GM21717 (cell line): ENCODE measurements around the gene HSD11B2.

ENCODE experiments used
- ATAC-seq: cut with Tn5 transposase; IDR thresholded peaks from one replicate; pipeline ENCODE4 v1.9.1; 2021; ENCODE audit warnings: mild to moderate bottlenecking, moderate library complexity; ENCODE audit not compliant: unreplicated experiment

Gene HSD11B2

DNA sequence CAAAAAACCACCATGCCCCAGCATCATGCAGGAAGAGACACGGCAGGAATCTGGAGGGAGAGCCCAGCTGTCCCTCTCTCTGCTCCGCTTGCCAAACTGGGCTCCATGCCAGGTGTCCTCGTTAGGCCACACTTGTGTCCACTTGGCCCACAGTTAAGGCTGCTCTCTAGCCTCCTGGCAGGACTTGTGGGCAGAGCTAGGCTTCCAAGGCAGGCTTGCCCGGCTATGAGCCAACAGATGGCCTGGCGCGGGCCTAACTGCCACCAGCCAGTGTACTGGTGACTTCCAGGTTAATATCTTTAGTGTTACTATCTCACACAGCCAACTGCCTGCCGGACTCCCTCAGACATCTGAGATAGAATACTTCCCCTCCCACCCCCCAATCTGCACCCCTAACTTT, 39.4 kb downstream of the HSD11B2 start:
- ATAC-seq, result no peak

DNA sequence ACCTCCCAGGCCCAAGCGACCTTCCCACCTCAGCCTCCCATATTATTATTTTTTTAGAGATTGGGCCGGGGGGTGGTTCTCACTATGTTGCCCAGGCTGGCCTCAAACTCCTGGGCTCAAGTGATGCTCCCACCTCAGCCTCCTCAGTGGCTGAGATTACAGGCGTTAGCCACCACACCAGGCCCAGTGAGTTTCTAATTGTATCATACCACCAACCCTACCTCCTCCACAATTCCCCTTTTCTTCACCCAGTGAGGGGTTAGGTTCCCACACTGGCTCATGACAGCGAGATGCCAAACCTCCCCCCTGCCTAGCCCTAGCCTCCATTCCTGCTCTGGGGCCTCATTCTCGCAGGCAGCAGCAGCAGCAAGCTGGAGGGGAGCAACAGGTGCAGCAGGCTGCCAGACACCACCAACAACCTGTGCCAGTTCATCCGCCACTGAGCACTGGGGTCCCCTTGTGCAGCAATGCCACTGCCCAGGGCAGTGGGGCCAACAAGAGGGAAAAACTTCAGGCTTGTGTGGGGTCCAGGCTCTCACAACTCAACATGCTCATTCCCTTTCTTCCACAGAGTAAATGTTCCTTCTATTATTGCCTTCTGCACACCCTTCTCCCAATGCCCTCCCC, 41.0 kb downstream of the HSD11B2 start:
- no peak for ATAC-seq

DNA sequence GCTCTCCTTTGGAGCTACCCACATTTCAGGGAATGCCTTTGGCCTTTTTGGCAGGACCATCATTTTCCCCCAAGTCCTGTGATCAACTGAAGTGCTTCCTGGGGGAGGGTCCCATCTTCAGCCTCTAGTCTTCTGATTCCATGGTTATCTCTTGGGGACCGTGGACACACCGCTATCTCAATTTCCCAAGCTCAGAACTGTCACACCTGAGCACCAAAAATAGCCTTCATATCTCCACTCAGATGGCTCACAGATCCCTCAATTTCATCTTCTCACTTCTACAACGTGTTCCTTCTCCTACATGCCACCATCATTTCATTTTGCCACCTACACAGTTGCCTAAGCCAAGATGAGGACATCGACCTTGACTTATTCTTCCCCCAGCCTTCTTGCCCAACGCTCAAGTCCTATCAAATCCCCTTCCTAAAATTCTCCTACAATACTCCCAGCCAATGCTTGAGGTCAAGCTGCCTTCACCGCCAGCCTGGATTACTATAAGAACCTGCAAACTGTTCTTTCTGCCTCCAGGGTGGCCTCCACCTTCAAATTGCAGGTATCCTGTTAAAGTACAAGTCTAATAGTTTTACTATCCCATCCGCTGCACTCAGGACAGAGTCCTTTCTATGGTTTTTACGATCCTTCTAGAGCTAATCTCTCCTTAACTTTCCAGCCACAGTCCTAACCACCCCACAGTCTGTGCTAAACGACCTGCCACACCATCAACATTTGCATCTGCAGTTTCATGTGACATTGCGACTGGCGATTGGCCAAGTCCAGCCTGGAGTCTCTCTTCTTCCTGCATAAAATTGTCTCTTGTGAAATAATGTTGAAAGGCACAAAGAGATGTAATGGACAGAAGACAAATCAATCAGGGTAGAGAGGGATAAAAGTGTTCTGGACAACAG, 43.9 kb downstream of the HSD11B2 start:
- no peak for ATAC-seq

DNA sequence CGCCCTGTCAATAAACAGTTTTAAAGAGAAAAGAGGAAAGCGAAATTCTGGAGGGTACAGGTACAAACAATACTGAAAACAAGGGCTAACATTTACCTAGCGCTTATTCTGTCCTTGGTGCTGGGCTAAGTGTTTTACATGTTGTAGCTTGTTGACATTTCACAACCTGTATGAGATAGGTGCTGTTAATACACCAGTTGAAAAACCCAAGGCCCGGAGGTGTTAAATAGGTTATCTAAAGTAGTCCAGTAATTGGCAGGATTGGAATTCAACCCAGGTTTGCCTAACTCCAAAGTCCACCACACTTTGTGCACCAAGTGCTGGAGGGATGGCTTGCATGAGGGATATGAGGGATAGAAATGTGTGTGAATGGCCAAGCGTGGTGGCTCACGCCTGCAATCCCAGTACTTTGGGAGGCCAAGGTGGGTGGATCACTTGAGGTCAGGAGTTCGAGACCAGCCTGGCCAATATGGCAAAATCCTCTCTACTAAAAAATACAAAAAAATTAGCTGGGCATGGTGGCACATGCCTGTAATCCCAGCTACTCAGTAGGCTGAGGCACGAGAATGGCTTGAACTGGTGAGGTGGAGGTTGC, 47.1 kb downstream of the HSD11B2 start:
- ATAC-seq, result no peak

DNA sequence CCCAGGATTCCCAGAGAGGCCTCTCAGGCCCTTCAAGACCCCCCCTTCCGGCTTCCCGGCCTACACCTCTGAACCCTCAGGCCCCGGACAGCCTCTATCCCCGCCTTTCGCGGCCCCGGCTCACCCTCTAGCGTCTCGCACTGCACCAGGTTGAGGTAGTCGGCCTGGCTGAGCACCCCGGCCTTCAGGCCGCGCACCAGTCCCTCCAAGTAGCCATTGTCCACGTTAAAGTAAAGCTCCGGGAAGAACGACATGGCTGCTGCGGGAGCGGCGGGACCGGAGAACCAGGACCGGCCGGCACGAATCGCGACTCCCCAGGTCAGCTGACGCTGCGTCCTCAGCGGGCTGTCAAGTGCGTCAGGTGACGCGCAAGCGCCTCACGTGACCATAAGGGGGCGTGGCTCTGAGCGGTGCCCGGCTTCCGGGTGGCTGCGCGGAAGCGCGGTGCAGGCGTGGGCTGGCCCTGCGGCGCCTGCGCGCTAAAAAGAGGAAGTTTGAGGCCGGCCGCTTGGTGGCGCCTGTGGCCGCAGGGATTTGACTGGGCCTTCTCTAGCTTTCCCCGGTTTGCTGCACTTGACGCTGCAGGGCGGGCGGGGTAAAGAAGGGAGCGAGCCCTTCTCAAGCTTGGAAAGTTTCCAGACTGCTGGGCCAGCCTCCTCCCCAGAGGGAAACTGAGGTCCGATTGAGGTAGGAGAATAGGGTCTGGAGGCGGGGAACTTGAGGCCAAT, 50.1 kb downstream of the HSD11B2 start, which contains the start of gene ATP6V0D1:
Gene ATP6V0D1 (minus strand): TSS at position 325 of the 728 bp plus-strand sequence. CDS start 71 bp downstream, at position 254.
- peak; percentile 82 for ATAC-seq

DNA sequence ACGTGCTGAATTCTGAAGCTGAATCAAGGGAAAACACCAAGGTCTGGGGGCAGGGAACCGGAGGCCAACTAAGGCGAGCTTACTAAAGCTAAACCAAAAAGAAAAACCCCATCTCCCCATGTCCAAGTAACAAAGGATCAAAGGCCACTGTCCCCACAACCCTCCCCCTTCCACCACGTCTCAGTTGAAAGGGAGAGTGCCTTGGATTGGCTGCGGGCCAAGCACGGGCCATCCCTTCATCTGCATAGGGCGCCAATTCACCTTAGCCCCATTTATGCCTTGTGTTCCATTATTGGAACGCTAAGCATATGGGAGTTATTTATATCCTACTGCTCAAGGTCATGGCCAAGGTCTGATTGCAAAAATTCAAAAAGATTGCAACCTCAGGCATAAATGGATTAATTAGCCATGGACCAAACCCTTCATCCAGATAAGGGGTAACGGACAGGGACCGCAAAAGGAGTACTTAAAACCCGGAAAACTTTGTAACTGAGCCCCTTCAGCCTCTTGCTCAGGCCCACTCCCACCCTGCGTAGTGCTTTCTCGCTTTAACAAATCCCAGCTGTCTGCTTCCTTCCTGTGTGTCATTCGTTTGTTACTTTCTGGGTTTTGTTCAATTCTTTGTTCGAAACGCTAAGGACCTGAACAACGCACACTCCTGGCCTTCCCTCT, 50.8 kb downstream of the HSD11B2 start:
- no peak for ATAC-seq

DNA sequence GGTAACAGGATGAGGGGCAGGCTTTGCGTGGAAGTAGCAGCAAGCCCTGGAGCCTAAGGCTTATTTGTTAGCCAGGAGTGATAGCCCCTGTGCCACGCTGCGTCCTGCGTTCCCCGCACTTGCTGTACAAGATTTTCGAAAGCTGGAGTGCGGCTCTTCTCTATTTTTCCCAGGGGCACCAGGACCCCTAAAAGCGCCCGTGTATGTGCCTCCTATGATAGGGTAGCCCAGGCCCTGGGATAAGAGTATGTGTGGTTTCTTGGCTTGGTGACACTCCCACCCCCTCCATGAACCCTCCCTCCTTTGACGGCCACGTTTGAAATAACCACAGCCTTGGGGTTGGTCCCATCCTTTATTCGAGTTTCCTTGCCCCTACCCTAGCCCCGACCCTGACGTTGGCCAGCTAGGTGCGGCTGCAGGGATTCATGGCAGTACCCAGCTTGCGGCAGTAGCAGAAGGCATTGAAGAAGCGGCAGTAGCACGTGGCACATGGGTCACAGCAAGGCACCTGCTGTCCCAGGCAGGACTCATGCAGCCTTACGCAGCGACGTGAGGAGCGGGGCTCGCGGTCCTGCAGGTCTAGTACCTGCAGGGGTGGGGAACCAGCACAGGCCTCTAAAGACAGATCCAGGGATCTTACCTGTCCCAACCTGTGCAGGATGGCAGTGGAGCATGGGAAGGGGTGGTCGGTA, 51.5 kb downstream of the HSD11B2 start:
- no peak for ATAC-seq

DNA sequence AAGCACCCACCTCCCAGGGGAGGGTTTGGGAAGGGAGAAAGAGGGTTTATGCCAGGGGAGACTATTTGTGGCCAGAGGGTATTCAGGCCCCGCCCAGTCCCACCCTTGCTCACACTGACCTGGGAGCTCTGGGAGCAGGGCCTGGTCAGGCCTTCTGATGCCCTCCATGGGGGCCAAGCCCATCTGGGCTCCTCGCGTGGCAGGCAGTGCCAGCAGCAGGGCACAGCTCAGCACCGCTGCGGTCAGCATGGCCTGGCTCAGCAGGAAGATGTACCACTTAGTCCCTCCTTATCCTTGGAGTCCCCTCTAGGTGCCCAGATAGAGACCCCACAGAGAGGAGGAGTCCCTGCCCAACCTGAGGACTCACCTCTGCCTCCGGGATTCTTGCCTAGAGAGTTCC, 52.2 kb downstream of the HSD11B2 start, which contains the start of gene AGRP:
Gene AGRP (minus strand): TSS at position 398 of the 400 bp plus-strand sequence. CDS start 149 bp downstream, at position 249.
- no peak for ATAC-seq

DNA sequence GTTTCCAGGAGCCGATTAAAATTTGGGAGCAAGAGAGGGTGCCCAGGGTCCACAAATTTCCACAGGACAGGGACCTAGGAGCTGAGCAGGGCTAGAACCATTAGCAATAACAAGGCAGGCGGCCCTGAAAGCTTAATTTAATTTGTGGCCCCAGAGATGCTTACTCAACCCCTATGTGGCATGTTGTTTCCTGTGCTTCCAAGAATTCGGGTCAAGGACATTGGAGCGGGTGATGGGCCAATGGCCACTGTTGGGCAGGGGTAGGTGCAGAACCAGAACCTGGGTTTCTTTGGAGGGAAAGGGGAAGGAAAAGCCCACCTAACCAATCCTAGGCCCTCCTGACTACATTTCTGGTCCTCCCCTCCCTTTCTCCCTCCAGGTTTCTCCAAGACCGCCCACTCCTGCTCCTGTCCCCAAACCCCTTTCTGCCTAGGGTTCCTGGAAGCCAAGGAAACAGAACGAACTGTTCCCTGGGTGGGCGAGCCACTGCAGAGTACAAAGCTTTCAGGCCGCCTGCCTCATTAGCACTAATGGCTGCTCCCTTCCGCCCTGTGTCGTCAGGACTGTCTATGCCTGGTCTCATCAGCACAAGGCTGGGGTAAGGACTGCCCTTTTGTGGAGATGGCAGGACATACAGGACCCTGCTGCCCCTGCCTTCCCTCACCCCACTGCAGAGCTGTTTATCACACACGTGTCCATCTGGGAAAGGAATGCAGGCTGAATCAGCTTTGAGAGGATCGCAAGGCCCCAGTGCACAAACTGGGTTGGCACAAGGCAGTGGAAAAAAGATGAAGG, 53.0 kb downstream of the HSD11B2 start:
- no peak for ATAC-seq

DNA sequence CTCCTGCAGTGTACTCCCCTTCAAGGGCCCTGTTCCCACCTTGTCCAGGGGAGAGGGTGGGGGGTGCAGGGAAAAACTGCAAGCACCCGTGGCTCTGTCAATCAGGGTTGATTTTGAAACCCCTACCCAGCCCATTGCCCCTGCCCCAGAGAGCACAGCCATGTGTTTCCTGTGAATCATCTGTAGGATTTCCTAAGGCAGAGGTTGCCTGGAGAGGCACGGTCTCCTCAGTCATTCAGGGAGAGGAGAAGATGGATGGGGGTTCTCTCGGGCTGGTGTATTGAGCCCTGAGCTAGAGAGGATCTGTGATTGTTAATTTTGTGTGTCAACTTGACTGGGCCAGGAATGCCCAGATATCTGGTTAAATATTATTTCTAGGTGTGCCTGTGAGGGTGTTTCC, 55.9 kb downstream of the HSD11B2 start:
- ATAC-seq, result no peak
